Upper lobe of left lung (tissue), 6 donors: ENCODE measurements around the gene EGF. TPM values are rescaled to one million over a fixed set of nuclear protein-coding genes. Genes with fewer than 3 reads are reported as not detected.

Source experiments
- ATAC-seq, 2 donors: fragments of 200-7000 bp; cut with Tn5 transposase; one replicate each; pipeline ENCODE4 v1.9.1; 2022; ENCODE audit warnings: mild to moderate bottlenecking in 2 of 2, moderate library complexity in 2 of 2; ENCODE audit not compliant: low FRiP score in 2 of 2
- DNase-seq, 2 donors: peaks; one replicate each; pipeline ENCODE4 v3.0.0-alpha.2; 2019 to 2020
- H3K27ac ChIP-seq, 4 donors: fragments of 200-600 bp; sonication (generic); one replicate each; pipeline ENCODE4 v1.5.1; 2016 to 2019
- H3K27me3 ChIP-seq, 4 donors: fragments of 200-600 bp; sonication (generic); one replicate each; pipeline ENCODE4 v1.5.1; 2017 to 2019
- H3K36me3 ChIP-seq, 4 donors: fragments of 200-600 bp; sonication (generic); one replicate each; pipeline ENCODE4 v1.5.1; 2016 to 2019
- H3K4me1 ChIP-seq, 4 donors: fragments of 200-600 bp; sonication (generic); one replicate each; pipeline ENCODE4 v1.5.1; 2018 to 2019
- H3K4me3 ChIP-seq, 4 donors: fragments of 200-600 bp; sonication (generic); one replicate each; pipeline ENCODE4 v1.5.1; 2017 to 2019; ENCODE audit warnings: mild to moderate bottlenecking in 2 of 4, moderate library complexity in 1 of 4
- H3K9me3 ChIP-seq, 4 donors: fragments of 200-600 bp; sonication (generic); one replicate each; pipeline ENCODE4 v1.5.1; 2018 to 2019
- EP300 ChIP-seq, 4 donors: sonication (generic); formaldehyde crosslinking; IDR thresholded peaks; one replicate each; pipeline ENCODE4 v1.5.1; 2017; ENCODE audit warnings: antibody characterized with exemption in 4 of 4, control low read depth in 2 of 4
- POLR2A ChIP-seq, 4 donors: fragments of 450-650 bp; IDR thresholded peaks; one replicate each; pipeline ENCODE4 v1.5.1; 2016 to 2017; ENCODE audit warnings: antibody characterized with exemption in 4 of 4, mild to moderate bottlenecking in 2 of 4
- POLR2AphosphoS5 ChIP-seq, 2 donors: sonication (generic); formaldehyde crosslinking; IDR thresholded peaks; one replicate each; pipeline ENCODE4 v1.5.1; 2017; ENCODE audit warnings: antibody characterized with exemption in 2 of 2
- WGBS, 2 donors: methylation state at CpG; one replicate each; pipeline ENCODE4 v1.1.5; 2017 to 2018; 5-methylcytosine and 5-hydroxymethylcytosine counted together
- total RNA-seq, 6 donors: library from RNA; depleted of rRNA in 4 of 6; stranded (reverse); fragments of >200 nt in 4 of 6; gene quantifications; one replicate each; pipeline versions ENCODE4 v1.1.0 to v1.2.1, GENCODE V29; 2016 to 2021
- TF ChIP-seq, protein P1 (sequence below), 6 experiments: fragments of 450-650 bp in 4 of 6; fragments of 200-600 bp in 2 of 6; sonication (generic) in 2 of 6; IDR thresholded peaks; one replicate each; pipeline ENCODE4 v1.5.1; 2016 to 2019; ENCODE audit warnings: antibody characterized with exemption in 6 of 6
- donor health status: DM: no; HTN: no; CAD: no; lungs with moderate emphysema.
- donor health status: DM: no; HTN: yes; CAD: no; lungs with severe emphysema.

Gene EGF
- total RNA-seq, 6 donors from 2014 or later = 1.5 to 10.1 (median 5.3) TPM

DNA sequence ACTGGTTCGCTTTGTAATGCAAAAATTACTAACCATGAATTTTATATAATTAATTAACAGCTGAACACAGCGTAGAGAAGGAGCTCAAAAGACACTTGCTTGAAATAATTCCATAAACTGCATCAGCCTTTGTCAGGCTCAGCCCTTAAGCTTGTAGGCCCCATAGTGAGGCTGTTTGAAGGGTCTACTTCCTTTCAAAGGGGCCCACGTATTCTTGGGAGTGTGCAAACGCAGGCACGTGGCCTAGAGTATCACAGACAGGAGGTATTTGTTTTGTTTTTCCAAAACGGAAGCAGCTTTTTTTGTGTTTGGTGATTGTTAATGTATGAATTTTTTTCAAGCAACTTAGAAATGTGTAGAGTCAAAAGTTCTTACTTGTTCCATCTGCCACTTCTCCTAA lies 25.6 kb upstream of the EGF start:
- TF ChIP-seq POLR2AphosphoS5 (IDR thresholded peaks at IDR 0.05) (no peak), POLR2A (IDR thresholded peaks at IDR 0.05) (no peak), EP300 (IDR thresholded peaks at IDR 0.05) (no peak)
- TF ChIP-seq, protein P1, sequence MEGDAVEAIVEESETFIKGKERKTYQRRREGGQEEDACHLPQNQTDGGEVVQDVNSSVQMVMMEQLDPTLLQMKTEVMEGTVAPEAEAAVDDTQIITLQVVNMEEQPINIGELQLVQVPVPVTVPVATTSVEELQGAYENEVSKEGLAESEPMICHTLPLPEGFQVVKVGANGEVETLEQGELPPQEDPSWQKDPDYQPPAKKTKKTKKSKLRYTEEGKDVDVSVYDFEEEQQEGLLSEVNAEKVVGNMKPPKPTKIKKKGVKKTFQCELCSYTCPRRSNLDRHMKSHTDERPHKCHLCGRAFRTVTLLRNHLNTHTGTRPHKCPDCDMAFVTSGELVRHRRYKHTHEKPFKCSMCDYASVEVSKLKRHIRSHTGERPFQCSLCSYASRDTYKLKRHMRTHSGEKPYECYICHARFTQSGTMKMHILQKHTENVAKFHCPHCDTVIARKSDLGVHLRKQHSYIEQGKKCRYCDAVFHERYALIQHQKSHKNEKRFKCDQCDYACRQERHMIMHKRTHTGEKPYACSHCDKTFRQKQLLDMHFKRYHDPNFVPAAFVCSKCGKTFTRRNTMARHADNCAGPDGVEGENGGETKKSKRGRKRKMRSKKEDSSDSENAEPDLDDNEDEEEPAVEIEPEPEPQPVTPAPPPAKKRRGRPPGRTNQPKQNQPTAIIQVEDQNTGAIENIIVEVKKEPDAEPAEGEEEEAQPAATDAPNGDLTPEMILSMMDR (IDR thresholded peaks at IDR 0.05) = no peak
- DNase-seq (no peak), ATAC-seq (no peak)
- no peaks in the 10 kb centered on the region for H3K9me3 ChIP-seq
- WGBS, 2 donors = 47 to 52% methylated on average over 6 of the region's 6 CpGs
- H3K4me3 ChIP-seq = no peak overlapping the region
- no peak overlapping the region for H3K27ac ChIP-seq
- H3K27me3 ChIP-seq = no peaks in the 10 kb centered on the region
- no peaks in the 10 kb centered on the region for H3K36me3 ChIP-seq
- no peaks in the 10 kb centered on the region for H3K4me1 ChIP-seq

DNA sequence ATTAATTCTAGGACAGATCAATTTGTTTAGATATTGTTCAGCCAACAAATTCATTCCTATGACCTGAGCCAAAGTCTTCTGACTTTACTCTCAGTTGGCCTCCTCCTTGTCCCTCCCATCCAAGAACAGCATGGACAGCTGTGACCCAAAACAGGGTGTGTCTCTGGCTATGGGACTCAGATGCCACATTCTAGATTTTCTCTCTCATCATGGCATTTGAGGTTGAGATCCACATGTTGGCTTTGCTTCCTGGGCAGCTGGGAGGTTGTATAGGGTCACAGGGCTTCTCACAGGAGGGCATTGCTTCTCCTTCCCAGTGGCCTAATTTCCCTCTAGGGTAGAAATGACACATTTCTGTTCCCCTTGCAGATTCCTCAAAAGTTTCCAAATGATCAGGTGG lies 22.6 kb upstream of the EGF start:
- H3K4me1 ChIP-seq = no peaks in the 10 kb centered on the region
- no peaks in the 10 kb centered on the region for H3K9me3 ChIP-seq
- ATAC-seq = no peak
- H3K4me3 ChIP-seq = no peak overlapping the region
- no peaks in the 10 kb centered on the region for H3K27me3 ChIP-seq
- no peaks in the 10 kb centered on the region for H3K36me3 ChIP-seq
- no peak for DNase-seq
- no peak overlapping the region for H3K27ac ChIP-seq
- TF ChIP-seq, protein P1 (IDR thresholded peaks at IDR 0.05) = no peak
- TF ChIP-seq EP300 (IDR thresholded peaks at IDR 0.05) (no peak), POLR2AphosphoS5 (IDR thresholded peaks at IDR 0.05) (no peak)

DNA sequence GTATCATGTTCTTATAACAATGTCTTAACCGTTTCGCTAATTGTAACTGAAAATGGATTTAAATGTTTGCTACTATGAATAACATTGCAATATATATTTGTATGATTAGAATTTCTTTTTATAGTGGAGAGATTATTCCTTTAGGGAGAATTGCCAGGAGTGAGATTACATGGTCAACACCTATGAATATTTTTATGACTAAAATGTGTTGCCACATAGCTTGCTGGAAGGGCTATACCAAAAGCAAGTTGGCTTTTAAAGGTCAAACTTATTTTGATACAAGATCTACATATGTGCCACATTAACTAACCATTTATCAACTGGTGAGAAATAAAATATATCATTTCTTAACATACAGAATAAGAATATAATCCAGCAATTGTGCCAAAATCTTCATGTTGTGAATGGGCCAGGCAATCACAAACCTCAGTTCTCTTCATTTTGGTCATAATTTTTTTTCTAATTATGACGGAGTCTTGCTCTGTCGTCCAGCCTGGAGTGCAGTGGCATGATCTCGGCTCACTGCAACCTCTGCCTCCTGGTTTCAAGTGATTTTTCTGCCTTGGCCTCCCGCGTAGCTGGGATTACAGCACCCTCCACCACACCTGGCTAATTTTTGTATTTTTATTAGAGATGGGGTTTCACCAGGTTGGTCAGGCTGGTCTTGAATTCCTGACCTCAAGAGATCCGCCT lies 10.0 kb upstream of the EGF start:
- 94 to 96% methylated on average over 8 of the region's 8 CpGs for WGBS, 2 donors
- DNase-seq = no peak
- no peaks in the 10 kb centered on the region for H3K4me1 ChIP-seq
- no peak overlapping the region for H3K4me3 ChIP-seq
- TF ChIP-seq POLR2AphosphoS5 (IDR thresholded peaks at IDR 0.05) (no peak), POLR2A (IDR thresholded peaks at IDR 0.05) (no peak), EP300 (IDR thresholded peaks at IDR 0.05) (no peak)
- TF ChIP-seq, protein P1 (IDR thresholded peaks at IDR 0.05) = no peak
- H3K27ac ChIP-seq = no peak overlapping the region
- H3K27me3 ChIP-seq = no peaks in the 10 kb centered on the region
- no peaks in the 10 kb centered on the region for H3K9me3 ChIP-seq
- no peak for ATAC-seq
- no peaks in the 10 kb centered on the region for H3K36me3 ChIP-seq

DNA sequence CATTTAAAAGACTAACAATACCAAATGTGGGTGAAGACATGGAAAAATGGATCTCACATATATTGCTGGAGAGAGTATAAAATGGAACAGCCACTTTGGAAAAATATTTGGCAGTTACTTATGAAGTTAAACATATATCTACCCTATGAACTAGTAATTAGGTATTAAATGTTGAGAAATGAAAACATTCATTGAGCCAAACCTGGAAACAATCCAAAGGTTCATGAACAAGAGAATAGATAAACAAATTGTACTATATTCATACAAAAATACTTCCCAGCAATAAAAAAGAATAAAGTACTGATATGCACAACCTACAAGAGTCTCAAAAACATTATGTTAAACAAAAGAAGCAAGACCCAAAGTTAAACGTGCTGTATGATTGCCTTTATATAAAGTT lies 4.0 kb upstream of the EGF start:
- TF ChIP-seq, protein P1 (IDR thresholded peaks at IDR 0.05) = no peak
- TF ChIP-seq POLR2AphosphoS5 (IDR thresholded peaks at IDR 0.05) (no peak), EP300 (IDR thresholded peaks at IDR 0.05) (no peak)
- ATAC-seq (no peak), DNase-seq (no peak)
- WGBS, 2 donors = 25 to 33% methylated on average over 1 of the region's 1 CpG
- Histone ChIP-seq H3K36me3 (no peaks in the 10 kb centered on the region), H3K27me3 (no peaks in the 10 kb centered on the region), H3K9me3 (no peaks in the 10 kb centered on the region), H3K27ac (no peak overlapping the region), H3K4me3 (no peak overlapping the region), H3K4me1 (peaks cover 0 to 11% (median 0%) of the 10 kb centered on the region in 4 donors)

DNA sequence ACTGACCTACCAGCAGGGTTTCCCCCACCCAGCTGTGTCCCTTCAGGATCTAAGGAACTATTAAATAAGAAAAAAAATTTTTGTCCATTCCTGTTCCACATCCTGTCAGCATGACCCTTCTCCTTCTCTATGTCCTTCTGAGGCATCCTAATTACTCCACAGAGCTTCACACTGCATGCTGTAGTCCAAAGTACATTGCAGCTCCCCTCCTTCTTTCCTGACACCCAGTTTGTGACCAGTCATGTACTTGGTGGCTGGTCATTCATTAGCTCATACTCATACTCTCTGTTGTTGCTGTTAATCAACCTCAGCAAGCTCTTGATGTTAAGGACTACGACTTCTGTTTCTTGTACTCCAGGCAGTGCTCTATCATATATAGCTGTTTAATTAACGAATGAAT lies 2.4 kb upstream of the EGF start:
- DNase-seq (no peak), ATAC-seq (no peak)
- 77 to 83% methylated on average over 2 of the region's 2 CpGs for WGBS, 2 donors

More for the DNA sequence above, 2.4 kb upstream of the EGF start:
- Histone ChIP-seq H3K4me3 (no peak overlapping the region), H3K36me3 (no peaks in the 10 kb centered on the region), H3K27me3 (no peaks in the 10 kb centered on the region), H3K27ac (no peak overlapping the region), H3K4me1 (peaks cover 0 to 11% (median 0%) of the 10 kb centered on the region in 4 donors), H3K9me3 (no peaks in the 10 kb centered on the region)
- no peak for TF ChIP-seq POLR2AphosphoS5 (IDR thresholded peaks at IDR 0.05)
- TF ChIP-seq EP300 (IDR thresholded peaks at IDR 0.05) = no peak
- TF ChIP-seq, protein P1 (IDR thresholded peaks at IDR 0.05) = no peak
- TF ChIP-seq POLR2A (IDR thresholded peaks at IDR 0.05) = no peak
